ENCODE results near the gene RAB1B.

- no peak for TF ChIP-seq CTCF (IDR thresholded peaks at IDR 0.05; ENCODE audit: insufficient read depth, low read depth, low read length)
- no peak for TF ChIP-seq EZH2 (IDR thresholded peaks at IDR 0.05; ENCODE audit: insufficient read depth, low read length)
Measured at GRCh38 chr11:66311965-66312548, 43.6 kb downstream of the RAB1B start.

Data from astrocyte (in vitro differentiated cells and primary cell).